ENCODE data around the gene OR51B6.

Gene OR51B6

GRCh38 chr11:5366856-5367255, 15.5 kb downstream of the OR51B6 start:
- H3K4me3 ChIP-seq (replicated peaks; ENCODE audit: low read depth, low read length), result no peak overlapping the region
- no peak for DNase-seq (ENCODE audit: extremely low read depth, low read depth)
- TF ChIP-seq, protein P1, sequence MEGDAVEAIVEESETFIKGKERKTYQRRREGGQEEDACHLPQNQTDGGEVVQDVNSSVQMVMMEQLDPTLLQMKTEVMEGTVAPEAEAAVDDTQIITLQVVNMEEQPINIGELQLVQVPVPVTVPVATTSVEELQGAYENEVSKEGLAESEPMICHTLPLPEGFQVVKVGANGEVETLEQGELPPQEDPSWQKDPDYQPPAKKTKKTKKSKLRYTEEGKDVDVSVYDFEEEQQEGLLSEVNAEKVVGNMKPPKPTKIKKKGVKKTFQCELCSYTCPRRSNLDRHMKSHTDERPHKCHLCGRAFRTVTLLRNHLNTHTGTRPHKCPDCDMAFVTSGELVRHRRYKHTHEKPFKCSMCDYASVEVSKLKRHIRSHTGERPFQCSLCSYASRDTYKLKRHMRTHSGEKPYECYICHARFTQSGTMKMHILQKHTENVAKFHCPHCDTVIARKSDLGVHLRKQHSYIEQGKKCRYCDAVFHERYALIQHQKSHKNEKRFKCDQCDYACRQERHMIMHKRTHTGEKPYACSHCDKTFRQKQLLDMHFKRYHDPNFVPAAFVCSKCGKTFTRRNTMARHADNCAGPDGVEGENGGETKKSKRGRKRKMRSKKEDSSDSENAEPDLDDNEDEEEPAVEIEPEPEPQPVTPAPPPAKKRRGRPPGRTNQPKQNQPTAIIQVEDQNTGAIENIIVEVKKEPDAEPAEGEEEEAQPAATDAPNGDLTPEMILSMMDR (IDR thresholded peaks at IDR 0.05; ENCODE audit: low read depth, low read length, missing control alignments), result no peak

DNA sequence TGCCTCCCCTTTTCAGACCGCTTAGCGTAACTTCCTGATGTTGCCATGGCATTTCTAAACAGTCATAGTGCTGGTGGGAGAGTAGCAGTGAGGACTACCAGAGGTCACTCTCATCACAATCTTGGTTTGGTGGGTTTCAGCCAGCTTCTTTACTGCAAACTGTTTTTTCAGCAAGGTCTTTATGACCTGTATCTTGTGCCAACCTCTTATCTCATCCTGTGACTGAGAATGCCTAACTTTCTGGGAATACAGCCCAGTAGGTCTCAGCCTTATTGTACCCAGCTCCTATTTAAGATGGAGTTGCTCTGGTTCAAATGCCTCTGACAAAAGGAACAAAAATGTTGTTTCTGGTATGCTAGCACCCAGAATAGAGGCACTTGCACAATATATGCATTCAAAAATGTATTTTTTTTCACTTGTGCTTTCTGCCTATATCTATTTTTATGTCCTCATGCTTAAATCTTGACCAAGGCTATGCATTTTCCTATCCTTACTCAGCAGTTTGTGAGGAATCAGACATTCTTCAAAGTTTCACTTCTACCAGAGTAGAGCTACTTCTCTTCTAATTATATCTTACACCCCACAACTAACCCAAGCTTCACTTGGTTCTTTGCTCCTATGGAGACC, 16.3 kb downstream of the OR51B6 start:
- DNase-seq (ENCODE audit: extremely low read depth, low read depth), result no peak
- TF ChIP-seq, protein P1 (IDR thresholded peaks at IDR 0.05; ENCODE audit: low read depth, low read length, missing control alignments), result no peak

GRCh38 chr11:5368502-5369043, 17.3 kb downstream of the OR51B6 start:
- TF ChIP-seq, protein P1 (IDR thresholded peaks at IDR 0.05; ENCODE audit: low read depth, low read length, missing control alignments), result no peak
- no peak overlapping the region for H3K4me3 ChIP-seq (replicated peaks; ENCODE audit: low read depth, low read length)
- DNase-seq (ENCODE audit: extremely low read depth, low read depth), result no peak

More for the DNA sequence above, 16.3 kb downstream of the OR51B6 start:
- no peak overlapping the region for H3K4me3 ChIP-seq (replicated peaks; ENCODE audit: low read depth, low read length)

GRCh38 chr11:5369789-5370188, 18.5 kb downstream of the OR51B6 start:
- TF ChIP-seq, protein P1 (IDR thresholded peaks at IDR 0.05; ENCODE audit: low read depth, low read length, missing control alignments), result peak; percentile 36
- no peak overlapping the region for H3K4me3 ChIP-seq (replicated peaks; ENCODE audit: low read depth, low read length)
- no peak for DNase-seq (ENCODE audit: extremely low read depth, low read depth)

GRCh38 chr11:5380740-5381342, 29.5 kb downstream of the OR51B6 start:
- TF ChIP-seq, protein P1 (IDR thresholded peaks at IDR 0.05; ENCODE audit: low read depth, low read length, missing control alignments), result peak; percentile 79
- peak; percentile 32 for DNase-seq (ENCODE audit: extremely low read depth, low read depth)

GRCh38 chr11:5383576-5383975, 32.3 kb downstream of the OR51B6 start, which contains the start of gene OR51M1:
Gene OR51M1, plus strand, starts transcription at chr11:5383812. Its CDS starts 5,587 bp downstream, at chr11:5389399.
- no peak within 1 kb of the TSS for H3K4me3 ChIP-seq (replicated peaks; ENCODE audit: low read depth, low read length)
- DNase-seq (ENCODE audit: extremely low read depth, low read depth), result no peak
- TF ChIP-seq, protein P1 (IDR thresholded peaks at IDR 0.05; ENCODE audit: low read depth, low read length, missing control alignments), result no peak

More at GRCh38 chr11:5380740-5381342, 29.5 kb downstream of the OR51B6 start:
- H3K4me3 ChIP-seq (replicated peaks; ENCODE audit: low read depth, low read length), result no peak overlapping the region
